Prostate gland (tissue), 2 donors: ENCODE data around the gene TMEM266. TPM values are rescaled to one million over a fixed set of nuclear protein-coding genes. Genes with fewer than 3 reads are reported as not detected.
"Not testable (repeated sequence)": the region's sequence is repeated elsewhere in the genome, so short reads cannot be mapped to it uniquely, and the experiment has no call there.

ENCODE experiments used
- DNase-seq: peaks from one replicate; pipeline ENCODE4 v3.0.0-alpha.2; 2019; ENCODE audit warnings: low spot score
- H3K27ac ChIP-seq, 2 donors: fragments of 200-600 bp; sonication (generic); 2 replicates each; pipeline ENCODE4 v1.5.1; 2017 to 2019
- H3K27me3 ChIP-seq: fragments of 200-600 bp; sonication (generic); replicated peaks from 2 replicates; pipeline ENCODE4 v1.5.1; 2019; ENCODE audit not compliant: insufficient read depth
- H3K36me3 ChIP-seq, 2 donors: fragments of 200-600 bp; sonication (generic); 1 replicate in 1 of 2; 2 replicates in 1 of 2; pipeline versions ENCODE4 v1.5.1 to v1.8.1; 2017 to 2019
- H3K4me1 ChIP-seq: fragments of 200-600 bp; sonication (generic); replicated peaks from 2 replicates; pipeline ENCODE4 v1.5.1; 2019
- H3K4me3 ChIP-seq, 2 donors: fragments of 200-600 bp; sonication (generic); 2 replicates each; pipeline ENCODE4 v1.5.1; 2017 to 2019
- H3K9me3 ChIP-seq: fragments of 200-600 bp; sonication (generic); 2 replicates; pipeline ENCODE4 v1.5.1; 2017
- CTCF ChIP-seq, 4 experiments: fragments of 200-600 bp in 2 of 4; fragments of 450-650 bp in 2 of 4; sonication (generic) in 2 of 4; IDR thresholded peaks; 1 replicate in 3 of 4; 2 replicates in 1 of 4; pipeline ENCODE4 v1.5.1; 2016 to 2019; ENCODE audit warnings: antibody characterized with exemption in 4 of 4, mild to moderate bottlenecking in 2 of 4, moderate library complexity in 2 of 4
- POLR2A ChIP-seq: fragments of 450-650 bp; IDR thresholded peaks from one replicate; pipeline ENCODE4 v1.6.1; 2016; ENCODE audit warnings: antibody characterized with exemption, mild to moderate bottlenecking
- POLR2AphosphoS5 ChIP-seq: sonication (generic); formaldehyde crosslinking; IDR thresholded peaks from one replicate; pipeline ENCODE4 v1.6.1; 2017; ENCODE audit warnings: antibody characterized with exemption
- WGBS: methylation state at CpG from one replicate; pipeline ENCODE4 v1.1.5; 2018; 5-methylcytosine and 5-hydroxymethylcytosine counted together
- intact Hi-C: fragments of 100-400 bp; cut with DNase I; formaldehyde crosslinking; loops from one replicate; pipeline ENCODE4 v1.14.2; 2022
- total RNA-seq, 2 donors: library from RNA; depleted of rRNA; stranded (reverse); fragments of >200 nt; gene quantifications; one replicate each; pipeline ENCODE4 v1.1.0, GENCODE V29; 2016

The TMEM266 gene
- total RNA-seq, 2 donors from 2014 or later: 5.9 to 6.0 TPM

- Histone ChIP-seq H3K27ac (no peak overlapping the region), H3K27me3 (no peaks in the 10 kb centered on the region), H3K36me3 (no peaks in the 10 kb centered on the region), H3K9me3 (no peaks in the 10 kb centered on the region), H3K4me1 (no peaks in the 10 kb centered on the region), H3K4me3 (no peak overlapping the region)
- DNase-seq: no peak
- no peak for TF ChIP-seq CTCF (IDR thresholded peaks at IDR 0.05)
- TF ChIP-seq POLR2A: no peak
- TF ChIP-seq POLR2AphosphoS5: no peak
- 93% methylated on average over 1 of the region's 1 CpG for WGBS
- intact Hi-C loops: no loop called here
These were observed 27.7 kb upstream of the TMEM266 start for GRCh38 chr15:76032046-76032445.

- Histone ChIP-seq H3K9me3 (no peaks in the 10 kb centered on the region), H3K4me1 (no peaks in the 10 kb centered on the region), H3K36me3 (no peaks in the 10 kb centered on the region), H3K4me3 (no peak overlapping the region), H3K27me3 (no peaks in the 10 kb centered on the region), H3K27ac (no peak overlapping the region)
- DNase-seq: no peak
- intact Hi-C loops: no loop called here
- WGBS: 94% methylated on average over 1 of the region's 1 CpG
- TF ChIP-seq POLR2AphosphoS5 (no peak), POLR2A (no peak)
These were observed 26.3 kb upstream of the TMEM266 start for GRCh38 chr15:76033438-76033837.

GRCh38 chr15:76034111-76034510 is 25.7 kb upstream of the TMEM266 start:
- H3K9me3 ChIP-seq: no peaks in the 10 kb centered on the region
- DNase-seq: no peak
- H3K4me3 ChIP-seq: no peak overlapping the region
- TF ChIP-seq POLR2AphosphoS5 (no peak), POLR2A (no peak), CTCF (IDR thresholded peaks at IDR 0.05) (no peak)
- H3K4me1 ChIP-seq: no peaks in the 10 kb centered on the region
- no peaks in the 10 kb centered on the region for H3K36me3 ChIP-seq
- no peaks in the 10 kb centered on the region for H3K27me3 ChIP-seq
- WGBS: 59% methylated on average over 2 of the region's 2 CpGs
- intact Hi-C loops: no loop called here
- no peak overlapping the region for H3K27ac ChIP-seq

- H3K27me3 ChIP-seq: no peaks in the 10 kb centered on the region
- H3K4me1 ChIP-seq: no peaks in the 10 kb centered on the region
- no peak overlapping the region for H3K27ac ChIP-seq
- H3K9me3 ChIP-seq: no peaks in the 10 kb centered on the region
- intact Hi-C loops: no loop called here
- H3K4me3 ChIP-seq: no peak overlapping the region
- TF ChIP-seq POLR2A (no peak), CTCF (IDR thresholded peaks at IDR 0.05) (no peak)
- 52% methylated on average over 3 of the region's 3 CpGs for WGBS
- no peaks in the 10 kb centered on the region for H3K36me3 ChIP-seq
- DNase-seq: no peak
These were observed 24.2 kb upstream of the TMEM266 start for GRCh38 chr15:76035593-76035992.

GRCh38 chr15:76038512-76038911 is 21.3 kb upstream of the TMEM266 start:
- TF ChIP-seq POLR2AphosphoS5 (no peak), POLR2A (no peak), CTCF (IDR thresholded peaks at IDR 0.05) (no peak)
- no peak for DNase-seq
- Histone ChIP-seq H3K4me3 (no peak overlapping the region), H3K36me3 (no peaks in the 10 kb centered on the region), H3K27ac (no peak overlapping the region), H3K27me3 (no peaks in the 10 kb centered on the region), H3K4me1 (no peaks in the 10 kb centered on the region), H3K9me3 (no peaks in the 10 kb centered on the region)
- intact Hi-C loops: no loop called here
- WGBS: 81% methylated on average over 1 of the region's 1 CpG

GRCh38 chr15:76054201-76054600 is 5.6 kb upstream of the TMEM266 start:
- intact Hi-C loops, DNase-seq, H3K27ac ChIP-seq, H3K4me3 ChIP-seq, H3K27me3 ChIP-seq, H3K4me1 ChIP-seq, H3K36me3 ChIP-seq, H3K9me3 ChIP-seq: not testable (repeated sequence)
- WGBS: 94% methylated on average over 10 of the region's 10 CpGs
